Measurements from ENCODE around the gene CROCC2.

CROCC2 gene

DNA sequence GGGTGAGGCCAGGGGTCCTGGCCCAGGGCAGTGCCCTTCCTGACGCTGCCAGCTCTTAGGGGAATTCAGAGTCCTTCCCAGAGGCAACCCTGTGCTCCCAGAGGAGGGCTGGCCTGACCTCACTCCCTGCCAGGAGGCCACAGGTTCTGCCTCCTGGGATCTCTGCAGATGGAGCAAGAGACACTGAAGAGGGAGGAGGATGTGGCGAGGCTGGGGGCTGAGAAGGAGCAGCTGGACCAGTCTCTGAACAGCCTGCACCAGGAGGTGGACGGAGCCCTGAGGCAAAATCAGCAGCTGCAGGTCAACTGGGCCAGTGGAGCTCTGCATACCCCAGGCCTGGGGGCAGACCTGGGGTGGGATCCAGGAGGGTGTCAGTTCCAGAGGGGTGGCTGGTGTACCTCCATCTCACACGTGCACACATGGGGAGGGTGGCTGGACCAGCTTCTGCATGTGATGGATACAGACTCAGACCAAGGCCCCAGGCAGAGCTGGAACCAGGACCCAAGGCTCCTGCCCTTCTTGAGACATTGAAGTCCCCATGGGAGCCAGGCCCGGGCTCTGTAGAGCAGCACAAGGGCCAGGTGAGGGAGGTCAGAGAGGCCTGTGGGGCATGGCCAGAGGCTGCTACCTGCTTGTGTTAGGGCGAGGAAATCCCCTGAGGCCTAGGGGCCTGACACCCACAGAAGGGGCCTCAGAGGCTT is 82.6 kb downstream of the CROCC2 start:
- TF ChIP-seq, protein P1, sequence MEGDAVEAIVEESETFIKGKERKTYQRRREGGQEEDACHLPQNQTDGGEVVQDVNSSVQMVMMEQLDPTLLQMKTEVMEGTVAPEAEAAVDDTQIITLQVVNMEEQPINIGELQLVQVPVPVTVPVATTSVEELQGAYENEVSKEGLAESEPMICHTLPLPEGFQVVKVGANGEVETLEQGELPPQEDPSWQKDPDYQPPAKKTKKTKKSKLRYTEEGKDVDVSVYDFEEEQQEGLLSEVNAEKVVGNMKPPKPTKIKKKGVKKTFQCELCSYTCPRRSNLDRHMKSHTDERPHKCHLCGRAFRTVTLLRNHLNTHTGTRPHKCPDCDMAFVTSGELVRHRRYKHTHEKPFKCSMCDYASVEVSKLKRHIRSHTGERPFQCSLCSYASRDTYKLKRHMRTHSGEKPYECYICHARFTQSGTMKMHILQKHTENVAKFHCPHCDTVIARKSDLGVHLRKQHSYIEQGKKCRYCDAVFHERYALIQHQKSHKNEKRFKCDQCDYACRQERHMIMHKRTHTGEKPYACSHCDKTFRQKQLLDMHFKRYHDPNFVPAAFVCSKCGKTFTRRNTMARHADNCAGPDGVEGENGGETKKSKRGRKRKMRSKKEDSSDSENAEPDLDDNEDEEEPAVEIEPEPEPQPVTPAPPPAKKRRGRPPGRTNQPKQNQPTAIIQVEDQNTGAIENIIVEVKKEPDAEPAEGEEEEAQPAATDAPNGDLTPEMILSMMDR (IDR thresholded peaks at IDR 0.05; ENCODE audit: insufficient read depth, missing control alignments), result no peak
- no peak for DNase-seq (ENCODE audit: insufficient read length, low spot score)
- FAIRE-seq, result no peak

DNA sequence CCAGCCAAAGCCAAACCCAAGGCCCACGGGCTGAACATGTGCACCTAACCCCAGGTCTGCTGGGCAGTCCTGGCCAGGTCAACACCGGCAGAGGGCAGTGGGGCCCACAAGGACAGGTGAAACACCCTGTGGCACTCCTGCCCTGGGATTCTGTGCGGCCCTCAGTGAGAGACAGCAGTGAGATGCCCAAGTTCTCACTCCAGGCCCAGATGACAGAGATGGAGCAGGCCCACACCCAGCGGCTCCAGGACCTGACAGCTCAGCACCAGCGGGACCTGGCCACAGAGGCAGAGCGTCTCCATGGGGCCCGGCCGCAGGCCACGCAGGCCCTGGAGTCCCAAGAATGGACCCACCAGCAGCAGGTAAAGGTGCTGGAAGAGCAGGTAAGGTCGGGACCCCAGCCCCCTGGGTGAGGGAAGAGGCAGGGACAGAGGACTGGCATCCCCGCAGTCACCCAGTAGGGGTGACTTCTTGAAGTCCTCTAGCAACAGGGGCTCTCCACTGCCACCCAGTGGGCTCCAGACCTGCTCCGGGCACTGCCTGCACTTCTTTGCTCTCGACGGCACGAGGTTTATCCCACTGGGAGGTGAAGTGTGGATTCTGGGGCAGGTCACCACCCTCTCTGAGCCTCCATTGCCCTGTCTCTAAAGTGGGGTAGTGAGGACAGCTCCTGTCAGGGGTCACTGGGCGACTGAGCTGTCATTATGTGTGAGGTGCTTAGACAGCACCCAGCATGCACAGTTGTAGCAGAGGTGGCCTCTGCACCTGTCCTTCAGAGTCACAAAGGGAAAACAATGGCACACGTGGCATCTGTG is 83.5 kb downstream of the CROCC2 start:
- DNase-seq (ENCODE audit: insufficient read length, low spot score) (no peak), FAIRE-seq (no peak)
- TF ChIP-seq, protein P1 (IDR thresholded peaks at IDR 0.05; ENCODE audit: insufficient read depth, missing control alignments), result peak; percentile 40

DNA sequence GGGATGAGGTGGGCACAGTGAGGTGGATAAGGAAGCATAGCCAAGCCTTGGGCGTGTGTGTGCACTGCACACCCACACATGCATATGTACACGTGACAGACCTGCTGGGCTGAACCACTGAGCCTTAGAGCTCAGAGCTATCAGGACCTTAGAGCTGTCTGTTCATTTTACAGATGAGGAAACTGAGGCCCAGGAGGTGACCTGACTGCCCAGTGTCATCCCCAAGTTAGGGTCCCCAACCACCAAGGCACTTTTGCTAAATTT is 84.1 kb downstream of the CROCC2 start:
- no peak for FAIRE-seq
- TF ChIP-seq, protein P1 (IDR thresholded peaks at IDR 0.05; ENCODE audit: insufficient read depth, missing control alignments), result no peak
- no peak for DNase-seq (ENCODE audit: insufficient read length, low spot score)

DNA sequence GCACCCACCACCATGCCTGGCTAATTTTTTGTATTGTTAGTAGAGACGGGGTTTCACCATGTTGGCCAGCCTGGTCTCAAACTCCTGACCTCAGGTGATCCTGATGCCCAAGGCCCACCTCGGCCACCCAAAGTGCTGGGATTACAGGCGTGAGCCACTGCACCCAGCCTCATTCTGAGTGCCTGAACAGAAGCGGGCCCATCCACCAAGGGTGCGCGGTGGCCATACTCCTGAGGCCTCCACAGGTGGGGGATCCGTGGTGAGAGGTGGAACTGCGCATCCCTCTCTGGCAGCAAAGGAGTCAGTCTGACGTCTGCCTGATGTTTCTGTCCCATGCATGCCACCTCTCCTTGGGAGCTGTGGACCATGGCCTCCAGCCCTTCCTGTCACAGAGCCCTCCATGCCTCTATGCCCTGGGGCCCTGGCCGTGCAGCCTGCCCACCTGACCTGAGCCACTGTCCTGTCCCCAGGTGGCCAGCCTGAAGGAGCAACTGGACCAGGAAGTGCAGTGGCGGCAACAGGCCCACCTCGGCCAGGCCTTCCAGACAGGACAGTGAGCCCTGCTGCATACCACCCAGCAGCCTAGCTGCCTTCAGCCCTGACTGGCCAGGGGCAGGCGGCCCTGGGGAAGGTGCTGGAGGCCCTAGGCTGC is 84.7 kb downstream of the CROCC2 start:
- TF ChIP-seq, protein P1 (IDR thresholded peaks at IDR 0.05; ENCODE audit: insufficient read depth, missing control alignments), result no peak
- DNase-seq (ENCODE audit: insufficient read length, low spot score), result no peak
- FAIRE-seq, result no peak

DNA sequence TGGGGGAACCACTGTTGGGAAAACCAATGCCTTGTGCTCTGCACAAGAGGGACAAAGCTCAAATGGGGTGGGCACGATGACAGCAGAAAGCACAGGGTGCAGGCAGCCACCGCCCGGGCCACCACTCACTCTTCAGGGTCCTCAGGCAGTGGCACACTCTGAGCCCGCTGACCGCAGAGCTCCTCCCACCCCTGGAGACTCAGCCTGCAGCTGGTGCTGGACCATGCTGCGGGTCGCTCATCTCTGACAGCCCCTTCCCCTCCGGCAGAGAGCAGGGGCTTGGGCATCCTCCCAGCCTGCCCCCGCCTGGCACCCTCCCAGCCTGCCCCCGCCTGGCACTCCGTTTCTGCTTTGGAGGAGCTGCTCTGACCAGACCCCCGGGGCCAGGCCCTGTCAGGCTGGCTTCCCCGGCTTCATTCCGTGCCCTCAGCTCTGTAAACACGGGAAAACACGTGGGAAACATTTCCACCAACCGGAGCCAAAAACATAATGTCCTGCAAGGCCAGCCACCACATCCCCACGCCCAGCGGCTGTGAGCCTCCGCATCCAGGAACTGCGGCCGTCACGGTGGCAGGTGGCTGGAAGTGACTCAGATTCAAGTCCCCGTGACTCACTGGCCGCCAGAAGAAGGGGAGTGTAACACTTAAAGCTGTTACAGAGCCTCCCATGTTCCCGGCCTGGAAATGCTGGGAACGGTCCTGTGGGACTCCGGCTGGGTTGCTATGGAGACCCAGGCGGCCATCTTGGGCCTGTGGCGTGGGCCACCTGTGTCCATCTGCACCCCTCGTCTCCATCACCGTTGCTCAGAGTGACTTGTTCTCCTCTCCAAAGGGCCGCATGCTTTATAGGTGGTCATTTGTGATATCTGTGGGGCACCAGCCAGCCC is 85.5 kb downstream of the CROCC2 start:
- TF ChIP-seq, protein P1 (IDR thresholded peaks at IDR 0.05; ENCODE audit: insufficient read depth, missing control alignments), result no peak
- FAIRE-seq (no peak), DNase-seq (ENCODE audit: insufficient read length, low spot score) (no peak)

DNA sequence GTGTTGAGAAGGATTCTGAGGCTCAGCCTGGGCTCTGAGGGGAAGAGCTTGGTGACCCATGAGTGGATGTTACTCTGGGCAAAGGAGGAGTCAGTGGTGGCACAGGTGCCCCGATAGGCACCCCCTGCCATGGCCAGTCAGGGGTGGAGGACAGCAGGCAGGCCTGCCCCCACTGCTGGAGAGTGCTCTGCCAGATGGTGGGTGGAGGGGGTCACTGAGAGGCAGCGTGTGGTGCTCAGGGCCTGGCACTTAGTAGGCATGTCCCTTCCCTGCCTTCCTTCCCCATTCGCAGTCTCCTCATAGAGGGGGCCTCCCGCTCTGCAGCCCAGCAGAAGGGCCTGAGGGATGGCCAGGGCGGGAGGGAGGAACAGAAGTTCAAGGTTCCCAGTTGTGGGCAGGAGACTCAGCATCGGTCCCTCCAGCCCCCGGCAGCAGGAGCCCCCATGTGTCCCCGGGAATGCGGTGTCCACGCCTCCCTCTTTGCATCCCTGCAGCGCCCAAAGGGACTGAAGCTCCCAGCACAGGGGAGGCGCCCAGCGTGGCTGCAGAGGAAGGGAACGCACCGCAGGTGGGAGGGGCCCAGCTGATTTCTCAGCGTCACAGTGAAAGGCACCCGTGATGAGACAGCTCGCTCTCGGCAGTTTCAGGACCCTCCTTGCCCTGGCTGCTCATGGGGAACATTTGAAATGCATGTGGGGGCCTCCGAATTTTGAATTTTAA is 86.6 kb downstream of the CROCC2 start:
- TF ChIP-seq, protein P1 (IDR thresholded peaks at IDR 0.05; ENCODE audit: insufficient read depth, missing control alignments), result no peak
- no peak for FAIRE-seq
- no peak for DNase-seq (ENCODE audit: insufficient read length, low spot score)
